Activated CD8-positive, alpha-beta T cell treated with anti-CD3 and anti-CD28 coated beads for 36 hours (primary cell): ENCODE data around the gene ZFP36L2. TPM values are rescaled to one million over a fixed set of nuclear protein-coding genes. Genes with fewer than 3 reads are reported as not detected.

Experiments used
- ATAC-seq: fragments of 200-7000 bp; cut with Tn5 transposase; one replicate; pipeline ENCODE4 v1.10.0; 2021; ENCODE audit warnings: mild to moderate bottlenecking, moderate library complexity
- CTCF ChIA-PET: fragments of 350-600 bp; sonication (Branson Sonifier 250); formaldehyde crosslinking; loops from one replicate; lab custom pipeline; 2021; ENCODE audit warnings: antibody characterized with exemption; lab: Charles Lee
- POLR2A ChIA-PET: fragments of 350-600 bp; sonication (Branson Sonifier 250); formaldehyde crosslinking; loops from one replicate; lab custom pipeline; 2021; ENCODE audit warnings: antibody characterized with exemption; lab: Charles Lee
- DNase-seq: peaks from one replicate; pipeline ENCODE4 v3.0.0-alpha.2; 2020
- H3K27ac Mint-ChIP-seq: one replicate; pipeline ENCODE4 v1.8.0; 2021; ENCODE audit warnings: mild to moderate bottlenecking, mixed read lengths
- H3K27me3 Mint-ChIP-seq: one replicate; pipeline ENCODE4 v1.8.0; 2021; ENCODE audit warnings: mixed read lengths
- H3K36me3 Mint-ChIP-seq: one replicate; pipeline ENCODE4 v1.8.0; 2021; ENCODE audit warnings: low read depth, mixed read lengths
- H3K4me1 Mint-ChIP-seq: one replicate; pipeline ENCODE4 v1.8.0; 2021; ENCODE audit warnings: low read depth, mixed read lengths
- H3K4me3 Mint-ChIP-seq: one replicate; pipeline ENCODE4 v1.8.0; 2021; ENCODE audit warnings: mild to moderate bottlenecking, moderate library complexity, mixed read lengths
- H3K9me3 Mint-ChIP-seq: one replicate; pipeline ENCODE4 v1.8.0; 2021; ENCODE audit warnings: mixed read lengths
- CTCF ChIP-seq: fragments of 200-600 bp; IDR thresholded peaks from one replicate; pipeline ENCODE4 v1.8.0; 2022; ENCODE audit warnings: antibody characterized with exemption, mild to moderate bottlenecking
- intact Hi-C: fragments of 100-400 bp; cut with micrococcal nuclease; formaldehyde crosslinking; loops from one replicate; pipeline ENCODE4 v1.10.0; 2022
- total RNA-seq, 2 experiments: library from RNA; stranded (reverse); gene quantifications; one replicate each; pipeline ENCODE4 v1.2.3, GENCODE V29; 2021

ZFP36L2 gene
- total RNA-seq, 2 experiments from 2014 or later = 102 to 106 TPM

GRCh38 chr2:43212931-43213330, 13.5 kb downstream of the ZFP36L2 start:
- CTCF ChIA-PET = interaction anchor here (0.7 to 1.8 kb wide), 7 partner anchors 10 to 272 kb away, joined by 3 to 7 read pairs (median 3); no protein-coding TSS in a partner anchor
- H3K27ac Mint-ChIP-seq = no peak overlapping the region

GRCh38 chr2:43212216-43212835, 14.1 kb downstream of the ZFP36L2 start:
- peak overlapping the region; percentile 14 for H3K27ac Mint-ChIP-seq
- no peak for ATAC-seq
- POLR2A ChIA-PET = interaction anchor here (0.8 to 1.9 kb wide), 3 partner anchors 38 to 78 kb away, joined by 3 to 5 read pairs (median 3); no protein-coding TSS in a partner anchor

More at GRCh38 chr2:43212931-43213330, 13.5 kb downstream of the ZFP36L2 start:
- H3K27me3 Mint-ChIP-seq = no peaks in the 10 kb centered on the region
- no peak for ATAC-seq
- no peaks in the 10 kb centered on the region for H3K36me3 Mint-ChIP-seq
- POLR2A ChIA-PET = interaction anchor here (0.8 to 1.9 kb wide), 4 partner anchors 11 to 78 kb away, joined by 3 to 7 read pairs (median 4); no protein-coding TSS in a partner anchor
- no peak for DNase-seq
- no peak overlapping the region for H3K4me3 Mint-ChIP-seq
- H3K9me3 Mint-ChIP-seq = no peaks in the 10 kb centered on the region
- peaks cover 28% of the 10 kb centered on the region for H3K4me1 Mint-ChIP-seq
- intact Hi-C loops = no loop called here
- TF ChIP-seq CTCF = no peak

GRCh38 chr2:43210467-43211303, 15.7 kb downstream of the ZFP36L2 start:
- POLR2A ChIA-PET = interaction anchor here (1.1 to 2.1 kb wide), 2 partner anchors 10 to 14 kb away, joined by 3 to 7 read pairs; no protein-coding TSS in a partner anchor

More at GRCh38 chr2:43212216-43212835, 14.1 kb downstream of the ZFP36L2 start:
- TF ChIP-seq CTCF = no peak
- Mint-ChIP-seq H3K27me3 (no peaks in the 10 kb centered on the region), H3K36me3 (no peaks in the 10 kb centered on the region), H3K4me1 (peaks cover 25% of the 10 kb centered on the region), H3K4me3 (no peak overlapping the region), H3K9me3 (no peaks in the 10 kb centered on the region)
- intact Hi-C loops = no loop called here
- DNase-seq = no peak
- CTCF ChIA-PET = interaction anchor here (1.1 to 1.5 kb wide), 2 partner anchors 11 to 17 kb away, joined by 3 to 4 read pairs; no protein-coding TSS in a partner anchor

GRCh38 chr2:43210125-43210466, 16.3 kb downstream of the ZFP36L2 start:
- no peaks in the 10 kb centered on the region for H3K9me3 Mint-ChIP-seq
- H3K27ac Mint-ChIP-seq = no peak overlapping the region
- no peaks in the 10 kb centered on the region for H3K36me3 Mint-ChIP-seq
- H3K4me1 Mint-ChIP-seq = peaks cover 25% of the 10 kb centered on the region
- ChIA-PET CTCF (interaction anchor here (1.1 to 2.1 kb wide), 3 partner anchors 19 to 40 kb away, joined by 3 to 6 read pairs (median 3); no protein-coding TSS in a partner anchor), POLR2A (interaction anchor here (1.1 to 2.1 kb wide), 3 partner anchors 10 to 73 kb away, joined by 3 to 7 read pairs (median 3); no protein-coding TSS in a partner anchor)
- DNase-seq = no peak
- intact Hi-C loops = no loop called here
- no peak overlapping the region for H3K4me3 Mint-ChIP-seq
- no peaks in the 10 kb centered on the region for H3K27me3 Mint-ChIP-seq
- ATAC-seq = no peak
- no peak for TF ChIP-seq CTCF

More at GRCh38 chr2:43210467-43211303, 15.7 kb downstream of the ZFP36L2 start:
- CTCF ChIA-PET = interaction anchor here (1.0 to 2.1 kb wide), 3 partner anchors 18 to 84 kb away, joined by 3 to 6 read pairs (median 3); no protein-coding TSS in a partner anchor
- H3K27me3 Mint-ChIP-seq = no peaks in the 10 kb centered on the region
- peak overlapping the region; percentile 12 for H3K27ac Mint-ChIP-seq
- no peak for TF ChIP-seq CTCF
- DNase-seq = peak; percentile 76
- intact Hi-C loops = no loop called here
- peaks cover 25% of the 10 kb centered on the region for H3K4me1 Mint-ChIP-seq
- H3K4me3 Mint-ChIP-seq = no peak overlapping the region
- H3K36me3 Mint-ChIP-seq = no peaks in the 10 kb centered on the region
- no peaks in the 10 kb centered on the region for H3K9me3 Mint-ChIP-seq
- peak; percentile 75 for ATAC-seq
